Transverse colon (tissue), 4 donors: Measurements from ENCODE around the gene GHRHR.

Experiments
- POLR2AphosphoS5 ChIP-seq, 3 donors: sonication (generic); formaldehyde crosslinking; IDR thresholded peaks; one replicate each; pipeline ENCODE4 v1.6.1; 2016; ENCODE audit warnings: antibody characterized with exemption in 3 of 3
- TF ChIP-seq, protein P1 (sequence below), 5 experiments: fragments of 200-600 bp in 3 of 5; fragments of 450-650 bp in 2 of 5; sonication (generic) in 3 of 5; IDR thresholded peaks; 1 replicate in 2 of 5; 2 replicates in 3 of 5; pipeline ENCODE4 v1.5.1; 2016 to 2017; ENCODE audit warnings: antibody characterized with exemption in 5 of 5, inconsistent platforms in 3 of 5, mild to moderate bottlenecking in 2 of 5, moderate library complexity in 1 of 5

DNA sequence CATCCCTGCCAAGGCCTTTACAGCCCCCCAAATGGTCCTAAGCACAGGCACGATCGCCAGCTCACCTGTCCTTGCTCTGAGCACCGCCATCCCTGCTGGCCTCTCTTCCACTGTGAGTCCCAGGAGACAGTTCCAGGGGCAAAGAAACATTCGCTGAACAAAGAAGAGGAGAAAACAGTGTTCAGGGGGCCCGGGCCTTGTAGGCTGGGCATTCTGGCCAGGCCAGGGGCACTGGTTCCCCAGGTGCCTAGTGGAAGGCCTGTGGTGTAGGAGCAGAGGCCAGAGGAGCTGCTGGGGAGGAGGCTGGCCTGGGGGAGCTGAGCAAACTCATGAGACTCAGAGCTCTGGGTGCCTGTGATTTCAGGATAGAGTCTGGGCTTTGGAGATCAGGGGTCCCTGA is 29.5 kb upstream of the GHRHR start:
- TF ChIP-seq POLR2AphosphoS5 (IDR thresholded peaks at IDR 0.05): no peak
- TF ChIP-seq, protein P1, sequence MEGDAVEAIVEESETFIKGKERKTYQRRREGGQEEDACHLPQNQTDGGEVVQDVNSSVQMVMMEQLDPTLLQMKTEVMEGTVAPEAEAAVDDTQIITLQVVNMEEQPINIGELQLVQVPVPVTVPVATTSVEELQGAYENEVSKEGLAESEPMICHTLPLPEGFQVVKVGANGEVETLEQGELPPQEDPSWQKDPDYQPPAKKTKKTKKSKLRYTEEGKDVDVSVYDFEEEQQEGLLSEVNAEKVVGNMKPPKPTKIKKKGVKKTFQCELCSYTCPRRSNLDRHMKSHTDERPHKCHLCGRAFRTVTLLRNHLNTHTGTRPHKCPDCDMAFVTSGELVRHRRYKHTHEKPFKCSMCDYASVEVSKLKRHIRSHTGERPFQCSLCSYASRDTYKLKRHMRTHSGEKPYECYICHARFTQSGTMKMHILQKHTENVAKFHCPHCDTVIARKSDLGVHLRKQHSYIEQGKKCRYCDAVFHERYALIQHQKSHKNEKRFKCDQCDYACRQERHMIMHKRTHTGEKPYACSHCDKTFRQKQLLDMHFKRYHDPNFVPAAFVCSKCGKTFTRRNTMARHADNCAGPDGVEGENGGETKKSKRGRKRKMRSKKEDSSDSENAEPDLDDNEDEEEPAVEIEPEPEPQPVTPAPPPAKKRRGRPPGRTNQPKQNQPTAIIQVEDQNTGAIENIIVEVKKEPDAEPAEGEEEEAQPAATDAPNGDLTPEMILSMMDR (IDR thresholded peaks at IDR 0.05): no peak
